KG1 (cell line): ENCODE results near the gene FOXF1.

Experiments used
- DNase-seq: peaks from one replicate; lab custom pipeline; 2025; lab: John Stamatoyannopoulos, UW

Gene FOXF1

GRCh38 chr16:86492961-86493629 lies 17.2 kb upstream of the FOXF1 start:
- no peak for DNase-seq

GRCh38 chr16:86494039-86494564 lies 16.2 kb upstream of the FOXF1 start:
- no peak for DNase-seq

- no peak for DNase-seq
Measured at GRCh38 chr16:86494565-86495356, 15.6 kb upstream of the FOXF1 start.

GRCh38 chr16:86495357-86495701 lies 15.0 kb upstream of the FOXF1 start:
- DNase-seq = no peak

- DNase-seq = no peak
Measured at GRCh38 chr16:86495756-86496261, 14.5 kb upstream of the FOXF1 start.

GRCh38 chr16:86496262-86496928 lies 13.9 kb upstream of the FOXF1 start:
- no peak for DNase-seq

GRCh38 chr16:86496929-86497461 lies 13.3 kb upstream of the FOXF1 start:
- DNase-seq = no peak

- DNase-seq = no peak
Measured at GRCh38 chr16:86497551-86498021, 12.7 kb upstream of the FOXF1 start.

GRCh38 chr16:86498155-86498670 lies 12.1 kb upstream of the FOXF1 start:
- no peak for DNase-seq

GRCh38 chr16:86498671-86499439 lies 11.5 kb upstream of the FOXF1 start:
- no peak for DNase-seq

GRCh38 chr16:86499440-86499786 lies 10.9 kb upstream of the FOXF1 start:
- no peak for DNase-seq

GRCh38 chr16:86499889-86500707 lies 10.2 kb upstream of the FOXF1 start:
- DNase-seq = no peak

- DNase-seq = no peak
Measured at GRCh38 chr16:86500708-86501510, 9.4 kb upstream of the FOXF1 start.

GRCh38 chr16:86501989-86502855 lies 8.1 kb upstream of the FOXF1 start:
- no peak for DNase-seq

GRCh38 chr16:86502856-86503748 lies 7.2 kb upstream of the FOXF1 start:
- DNase-seq = no peak

GRCh38 chr16:86503830-86504229 lies 6.5 kb upstream of the FOXF1 start:
- no peak for DNase-seq

GRCh38 chr16:86504315-86505184 lies 5.8 kb upstream of the FOXF1 start:
- DNase-seq = no peak
